Measurements from ENCODE around the gene ARSJ.

ARSJ gene

DNA sequence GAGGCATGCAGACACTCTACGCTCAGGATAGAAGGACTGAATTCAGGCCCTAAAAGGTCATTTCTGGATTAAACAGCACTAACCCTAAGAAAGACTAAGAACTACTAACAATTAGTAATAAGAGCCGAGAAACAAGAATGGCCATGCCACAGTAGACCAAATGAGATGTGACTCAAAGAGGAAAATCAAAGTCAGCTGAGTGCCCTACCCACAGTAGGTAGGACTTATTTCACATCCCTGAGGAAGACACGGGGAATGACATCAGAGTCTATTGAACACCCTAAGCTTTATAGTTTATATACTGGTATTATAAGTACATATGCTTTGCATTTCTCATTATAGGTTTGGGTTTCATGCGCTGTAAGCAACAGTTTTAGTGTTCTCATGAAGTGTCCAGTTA lies 2.7 kb upstream of the ARSJ start:
- DNase-seq: no peak

DNA sequence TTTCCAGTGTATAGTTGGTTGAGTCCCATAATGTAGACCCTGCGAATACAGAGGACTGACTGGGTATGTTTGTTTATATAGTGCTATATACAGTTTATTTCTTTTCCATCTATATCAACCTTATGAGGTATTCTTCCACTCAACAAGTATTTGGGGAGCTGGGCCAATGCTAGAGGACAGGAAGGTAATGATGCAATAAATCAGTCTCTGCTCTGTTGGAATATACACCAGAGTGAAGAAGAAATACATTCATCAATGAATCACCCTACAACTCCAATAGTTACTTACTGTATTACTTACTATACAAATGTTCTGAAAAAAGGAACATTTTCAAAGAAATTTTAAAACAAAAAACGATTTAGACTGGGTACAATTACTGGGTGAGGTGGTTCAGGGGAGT lies 2.1 kb upstream of the ARSJ start:
- no peak for DNase-seq

- no peak for DNase-seq
Measured at GRCh38 chr4:113979905-113980615, 613 bp upstream of the ARSJ start.

DNA sequence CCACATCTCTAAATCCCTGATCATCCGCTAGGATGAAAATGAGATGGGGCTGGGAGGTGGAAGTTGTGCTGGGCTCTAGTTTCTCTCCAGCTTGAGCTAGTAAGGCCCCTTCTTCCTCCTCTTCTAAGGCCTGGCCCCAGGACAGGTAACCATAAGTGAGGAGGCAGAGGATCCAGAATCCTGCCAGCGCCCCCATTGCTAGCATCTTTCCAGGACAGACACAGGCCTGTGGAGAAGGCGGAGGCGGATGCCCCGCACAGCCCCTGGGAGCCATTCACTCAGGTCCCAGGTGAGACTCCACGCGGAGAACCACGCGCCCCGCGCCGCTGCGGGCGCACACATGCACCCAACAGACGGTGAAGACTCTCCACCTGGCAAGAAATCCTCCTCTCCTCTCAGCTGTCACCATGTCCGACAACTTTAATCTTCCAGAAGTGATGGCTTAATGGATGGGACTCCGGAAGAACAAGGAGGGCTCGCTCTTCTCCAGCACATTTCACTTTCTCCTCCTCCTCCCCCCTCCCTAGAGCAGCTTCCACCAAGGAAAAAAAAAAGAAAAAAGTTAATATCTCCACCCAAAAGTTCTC lies 793 bp downstream of the ARSJ start:
- no peak for DNase-seq

GRCh38 chr4:113978105-113978504 lies 1.3 kb downstream of the ARSJ start:
- DNase-seq: no peak

- DNase-seq: no peak
Measured at GRCh38 chr4:113977526-113977855, 2.0 kb downstream of the ARSJ start.

GRCh38 chr4:113976741-113977525 lies 2.5 kb downstream of the ARSJ start:
- no peak for DNase-seq

GRCh38 chr4:113975578-113975977 lies 3.9 kb downstream of the ARSJ start:
- DNase-seq: no peak

GRCh38 chr4:113974467-113974866 lies 5.0 kb downstream of the ARSJ start:
- DNase-seq: no peak

DNA sequence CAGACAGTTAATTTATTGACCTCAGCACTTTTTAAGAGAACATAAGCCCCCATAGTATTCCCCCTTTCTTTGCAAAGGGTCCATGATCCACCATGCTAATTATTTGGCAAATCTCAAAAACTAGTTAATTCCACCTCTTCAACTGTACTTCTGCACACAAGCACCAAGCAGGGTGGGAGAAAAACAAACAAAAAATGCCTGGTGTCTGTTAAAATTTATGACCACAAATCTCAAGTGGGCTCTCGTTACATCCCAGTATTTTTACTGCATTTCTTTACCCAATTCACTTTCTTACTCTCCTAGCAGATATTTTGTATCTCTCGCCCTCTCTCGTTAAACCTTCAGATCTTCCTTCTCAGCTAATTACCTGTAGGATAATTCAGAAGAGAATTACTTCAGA lies 6.1 kb downstream of the ARSJ start:
- DNase-seq: no peak

GRCh38 chr4:113972781-113973180 lies 6.7 kb downstream of the ARSJ start:
- DNase-seq: no peak

GRCh38 chr4:113971706-113972360 lies 7.6 kb downstream of the ARSJ start:
- DNase-seq: no peak

- DNase-seq: no peak
Measured at GRCh38 chr4:113969709-113970334, 9.6 kb downstream of the ARSJ start.

GRCh38 chr4:113968473-113968872 lies 11.0 kb downstream of the ARSJ start:
- no peak for DNase-seq

DNA sequence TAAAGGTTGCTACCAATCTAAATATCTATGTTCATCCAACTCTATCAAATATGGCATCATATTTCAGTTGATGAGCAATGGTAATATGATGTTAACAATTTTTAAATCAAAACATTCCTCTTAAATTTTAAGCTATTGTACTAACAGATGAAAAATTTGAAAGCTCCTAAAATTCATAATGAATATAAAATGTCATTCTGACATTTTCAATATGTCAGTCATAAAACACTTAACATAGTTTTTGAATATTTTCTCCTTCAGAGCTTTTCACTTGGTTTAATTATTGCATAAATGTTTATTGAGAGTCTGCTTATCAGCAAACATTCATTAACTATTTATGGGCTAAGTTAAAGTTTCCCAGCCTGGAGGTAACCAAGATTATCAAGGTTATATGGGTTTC lies 11.8 kb downstream of the ARSJ start:
- DNase-seq: no peak

DNA sequence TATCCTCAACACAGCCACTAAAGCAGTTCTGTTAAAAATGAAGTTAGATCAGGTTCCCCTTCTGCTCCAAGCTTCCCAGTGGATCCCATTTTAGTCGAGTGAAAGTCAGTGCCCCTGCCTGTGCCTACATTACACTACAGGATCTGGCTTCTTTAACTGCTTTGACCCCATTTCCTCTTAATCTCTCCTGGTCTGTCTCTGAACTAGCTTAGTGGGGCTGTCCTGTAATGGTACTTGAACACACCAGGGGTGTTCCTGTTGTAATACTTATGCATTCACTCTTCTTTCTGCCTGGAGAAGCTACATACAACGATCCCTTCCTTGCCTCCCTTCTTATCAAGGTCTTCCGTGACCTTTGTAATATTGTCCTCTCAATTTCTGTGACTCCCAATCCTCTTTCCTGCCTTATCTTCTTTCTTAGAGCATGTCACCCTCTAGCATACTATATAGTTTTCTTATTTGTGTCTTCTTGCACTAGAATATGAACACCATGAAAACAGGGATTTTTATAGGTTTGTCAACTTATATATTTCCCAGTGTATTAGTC lies 16.7 kb downstream of the ARSJ start:
- DNase-seq: no peak

GRCh38 chr4:113962016-113962347 lies 17.5 kb downstream of the ARSJ start:
- DNase-seq: no peak

GRCh38 chr4:113960684-113961321 lies 18.6 kb downstream of the ARSJ start:
- DNase-seq: no peak

- no peak for DNase-seq
Measured at GRCh38 chr4:113959539-113959937, 19.9 kb downstream of the ARSJ start.

GRCh38 chr4:113958766-113959538 lies 20.5 kb downstream of the ARSJ start:
- DNase-seq: peak; percentile 6

DNA sequence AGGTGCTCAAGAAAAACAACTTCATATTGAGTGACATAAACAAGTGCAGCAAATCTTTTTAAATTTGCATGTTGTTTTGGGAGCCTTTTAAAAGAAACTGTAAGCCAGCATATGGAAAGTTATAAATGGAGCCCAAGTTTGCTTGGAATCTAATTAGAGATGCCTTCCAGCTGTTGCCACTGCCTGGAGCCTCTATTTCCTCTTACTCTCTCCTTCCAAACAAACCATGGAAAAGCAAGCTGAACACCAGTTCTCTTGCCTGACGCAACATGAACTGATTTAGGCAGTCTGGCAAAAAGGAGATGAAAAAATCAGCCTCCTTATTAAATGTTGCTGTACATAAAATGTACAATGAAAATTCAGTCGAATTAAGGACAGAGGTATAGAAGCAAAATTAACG lies 21.5 kb downstream of the ARSJ start:
- no peak for DNase-seq

DNA sequence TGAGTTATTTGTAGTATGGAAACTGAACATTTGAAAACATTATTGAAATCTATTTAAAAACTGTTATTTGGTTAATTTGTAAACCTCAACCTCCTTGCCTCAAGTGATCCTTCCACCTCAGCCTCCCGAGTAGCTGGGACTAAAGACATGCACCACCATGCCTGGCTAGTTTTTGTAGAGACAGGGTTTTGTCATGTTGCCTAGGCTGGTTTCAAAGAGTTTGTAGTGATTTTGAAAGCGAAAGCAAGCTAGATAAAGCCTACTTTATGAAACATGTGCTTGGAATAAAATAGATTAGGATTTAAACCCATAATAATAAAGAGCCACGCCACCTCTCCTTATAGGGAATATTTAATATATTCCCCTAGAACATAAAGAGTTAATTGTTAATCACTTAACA lies 23.5 kb downstream of the ARSJ start:
- no peak for DNase-seq

Measured in COR-L47 (cell line).